DOHH2 (cell line): ENCODE data around the gene PIP5K1C.

Experiments used
- CTCF ChIP-seq: fragments of 200-600 bp; sonication (generic); IDR thresholded peaks from one replicate; pipeline ENCODE4 v1.5.1; 2014; ENCODE audit warnings: antibody characterized with exemption, mild to moderate bottlenecking, low read depth, low read length; ENCODE audit not compliant: poor library complexity, severe bottlenecking
- EZH2phosphoT487 ChIP-seq: fragments of 200-600 bp; sonication (generic); IDR thresholded peaks from 2 replicates; pipeline ENCODE4 v1.6.1; 2017; ENCODE audit warnings: borderline replicate concordance, mild to moderate bottlenecking, antibody characterized with exemption, low read length, moderate library complexity, mixed read lengths

- TF ChIP-seq CTCF (no peak), EZH2phosphoT487 (no peak)
Observed at GRCh38 chr19:3605770-3606169, 94.5 kb downstream of the PIP5K1C start.
